CD14-positive monocyte (primary cell): ENCODE data around the gene EGLN1. TPM values are rescaled to one million over a fixed set of nuclear protein-coding genes. Genes with fewer than 3 reads are reported as not detected.
A peak's percentile ranks its signal among the peaks of the same experiment; 100 is the strongest.

Experiments used
- DNase-seq, 3 donors: peaks; one replicate each; pipeline ENCODE4 v3.0.0-alpha.2; 2011 to 2022
- H2AFZ ChIP-seq: 2 replicates; pipeline ENCODE4 v1.6.0; 2012; ENCODE audit warnings: mild to moderate bottlenecking, low read depth, low read length, inconsistent platforms; ENCODE audit not compliant: insufficient read depth, poor library complexity, severe bottlenecking
- H3K27ac ChIP-seq, 2 donors: 1 replicate in 1 of 2; 2 replicates in 1 of 2; pipeline ENCODE4 v1.5.1; 2012 to 2013; ENCODE audit warnings: low read length in 2 of 2, control low read depth in 1 of 2, inconsistent platforms in 1 of 2, low read depth in 1 of 2, mild to moderate bottlenecking in 1 of 2
- H3K27me3 ChIP-seq, 2 donors: one replicate each; pipeline versions ENCODE4 v1.6.0 to v1.6.1; 2011 to 2013; ENCODE audit warnings: low read length in 2 of 2; ENCODE audit not compliant: control insufficient read depth in 2 of 2, insufficient read depth in 2 of 2
- H3K36me3 ChIP-seq, 2 donors: replicated peaks in 1 of 2; 1 replicate in 1 of 2; 2 replicates in 1 of 2; pipeline versions ENCODE4 v1.5.1 to v1.6.1; 2012 to 2013; ENCODE audit warnings: low read length in 2 of 2, control low read depth in 1 of 2, inconsistent platforms in 1 of 2, mild to moderate bottlenecking in 1 of 2; ENCODE audit not compliant: insufficient read depth in 2 of 2, control insufficient read depth in 1 of 2
- H3K4me1 ChIP-seq, 2 donors: 1 replicate in 1 of 2; 2 replicates in 1 of 2; pipeline versions ENCODE4 v1.5.1 to v1.6.1; 2012 to 2013; ENCODE audit warnings: low read length in 2 of 2, control low read depth in 1 of 2, inconsistent platforms in 1 of 2, mild to moderate bottlenecking in 1 of 2, moderate library complexity in 1 of 2; ENCODE audit not compliant: insufficient read depth in 2 of 2, control insufficient read depth in 1 of 2
- H3K4me2 ChIP-seq: replicated peaks from 2 replicates; pipeline ENCODE3; 2012; ENCODE audit warnings: low read length, moderate library complexity, mild to moderate bottlenecking; ENCODE audit not compliant: poor library complexity, severe bottlenecking; ENCODE audit errors: extremely low read depth
- H3K4me3 ChIP-seq, 3 experiments: fragments of 200-600 bp in 1 of 3; sonication (generic) in 1 of 3; replicated peaks in 1 of 3; 1 replicate in 2 of 3; 2 replicates in 1 of 3; pipeline ENCODE4 v1.5.1; 2011 to 2013; ENCODE audit warnings: low read length in 3 of 3, mild to moderate bottlenecking in 3 of 3, control low read depth in 2 of 3, low read depth in 2 of 3, inconsistent platforms in 1 of 3, moderate library complexity in 1 of 3
- H3K79me2 ChIP-seq: 2 replicates; pipeline ENCODE4 v1.6.0; 2012; ENCODE audit warnings: mild to moderate bottlenecking, control low read depth, inconsistent platforms, low read length, moderate library complexity; ENCODE audit not compliant: insufficient read depth
- H3K9ac ChIP-seq: 2 replicates; pipeline ENCODE4 v1.6.0; 2017; ENCODE audit warnings: low read length, mild to moderate bottlenecking; ENCODE audit not compliant: insufficient read depth, poor library complexity, severe bottlenecking
- H3K9me3 ChIP-seq, 2 donors: replicated peaks in 1 of 2; 1 replicate in 1 of 2; 2 replicates in 1 of 2; pipeline versions ENCODE4 v1.5.1 to v1.6.1; 2012 to 2013; ENCODE audit warnings: low read length in 2 of 2, control low read depth in 1 of 2; ENCODE audit not compliant: control insufficient read depth in 1 of 2, insufficient read depth in 1 of 2
- H4K20me1 ChIP-seq: 2 replicates; pipeline ENCODE4 v1.6.0; 2012; ENCODE audit warnings: mild to moderate bottlenecking, low read length, control low read depth, moderate library complexity; ENCODE audit not compliant: insufficient read depth
- H3K27ac Mint-ChIP-seq, 7 donors: one replicate each; pipeline ENCODE4 v1.8.0; 2020; ENCODE audit warnings: mild to moderate bottlenecking in 7 of 7, mixed read lengths in 7 of 7, moderate library complexity in 6 of 7, inconsistent platforms in 2 of 7
- H3K27me3 Mint-ChIP-seq, 3 donors: one replicate each; pipeline ENCODE4 v1.8.0; 2021 to 2022; ENCODE audit warnings: low read depth in 3 of 3, mild to moderate bottlenecking in 3 of 3, mixed read lengths in 3 of 3, moderate library complexity in 3 of 3, inconsistent platforms in 1 of 3
- H3K36me3 Mint-ChIP-seq, 2 donors: one replicate each; pipeline ENCODE4 v1.8.0; 2020; ENCODE audit warnings: mixed read lengths in 2 of 2, inconsistent platforms in 1 of 2, mild to moderate bottlenecking in 1 of 2
- H3K4me1 Mint-ChIP-seq: one replicate; pipeline ENCODE4 v1.8.0; 2020; ENCODE audit warnings: mild to moderate bottlenecking, mixed read lengths
- H3K4me3 Mint-ChIP-seq, 2 donors: one replicate each; pipeline ENCODE4 v1.8.0; 2020; ENCODE audit warnings: mild to moderate bottlenecking in 2 of 2, mixed read lengths in 2 of 2, moderate library complexity in 1 of 2
- H3K9me3 Mint-ChIP-seq, 7 donors: one replicate each; pipeline ENCODE4 v1.8.0; 2020 to 2022; ENCODE audit warnings: mixed read lengths in 7 of 7, mild to moderate bottlenecking in 6 of 7, moderate library complexity in 6 of 7, inconsistent platforms in 2 of 7
- CTCF ChIP-seq: fragments of 200-600 bp; IDR thresholded peaks from one replicate; pipeline ENCODE4 v1.8.0; 2022; ENCODE audit warnings: antibody characterized with exemption, mild to moderate bottlenecking
- WGBS: methylation state at CpG from one replicate; pipeline ENCODE4 v1.1.5; 2013; ENCODE audit warnings: missing lambda C conversion rate; ENCODE audit not compliant: insufficient coverage; 5-methylcytosine and 5-hydroxymethylcytosine counted together
- intact Hi-C, 2 donors: fragments of 100-400 bp; cut with micrococcal nuclease; formaldehyde crosslinking; loops; one replicate each; pipeline versions ENCODE4 v1.15.0 to v1.15.1; 2023
- polyA plus RNA-seq, 3 donors: library from polyadenylated mRNA; depleted of rRNA in 1 of 3; unstranded in 2 of 3; stranded (reverse) in 1 of 3; fragments of 300-500 nt in 2 of 3; fragments of >200 nt in 1 of 3; fragmentation: Illumina TruSeq in 2 of 3; gene quantifications; 1 replicate in 2 of 3; 2 replicates in 1 of 3; pipeline ENCODE4 v1.2.3, GENCODE V29; 2012 to 2021

EGLN1 gene
- polyA plus RNA-seq, 3 donors, result 12.9 to 27.7 (median 23.1) TPM

- Histone ChIP-seq H3K9ac (no peak overlapping the region), H3K79me2 (peaks cover 75% of the 10 kb centered on the region), H3K4me2 (peak overlapping the region; percentile 93), H3K9me3 (no peaks in the 10 kb centered on the region), H3K4me3 (peak overlapping the region; percentile 68 to 80 (median 71)), H3K27me3 (peaks cover 10 to 15% of the 10 kb centered on the region in 2 donors), H2AFZ (no peak overlapping the region), H3K27ac (no peak overlapping the region), H4K20me1 (peaks cover 65% of the 10 kb centered on the region), H3K36me3 (peaks cover 0 to under 1% of the 10 kb centered on the region in 2 donors), H3K4me1 (peaks cover 37 to 48% of the 10 kb centered on the region in 2 donors)
- DNase-seq, result no peak
- H3K27ac Mint-ChIP-seq, result peak overlapping the region in 3 of 7 donors; percentile 52 to 82 (median 76)
- intact Hi-C loops, result no loop called here
- peaks cover 63% of the 10 kb centered on the region for H3K4me1 Mint-ChIP-seq
- peaks cover 12 to 15% (median 14%) of the 10 kb centered on the region in 3 donors for H3K27me3 Mint-ChIP-seq
- peaks cover 23 to 24% of the 10 kb centered on the region in 2 donors for H3K36me3 Mint-ChIP-seq
- H3K4me3 Mint-ChIP-seq, result peak overlapping the region; percentile 99 to 100
- no peak for TF ChIP-seq CTCF
- WGBS, result no CpG with 5 or more reads among the region's 1 CpG
- H3K9me3 Mint-ChIP-seq, result no peaks in the 10 kb centered on the region
These were observed 2.9 kb downstream of the EGLN1 start for GRCh38 chr1:231419147-231419546.

GRCh38 chr1:231418741-231419107 lies 3.4 kb downstream of the EGLN1 start:
- Histone ChIP-seq H3K4me3 (peak overlapping the region in 1 of 3 experiments; percentile 80), H4K20me1 (peaks cover 69% of the 10 kb centered on the region), H3K9me3 (no peaks in the 10 kb centered on the region), H3K36me3 (peaks cover 0 to 5% of the 10 kb centered on the region in 2 donors), H3K4me1 (peaks cover 37 to 48% of the 10 kb centered on the region in 2 donors), H3K27me3 (peaks cover 7 to 11% of the 10 kb centered on the region in 2 donors), H3K4me2 (peak overlapping the region; percentile 93), H3K79me2 (peaks cover 79% of the 10 kb centered on the region), H3K9ac (no peak overlapping the region), H2AFZ (no peak overlapping the region), H3K27ac (no peak overlapping the region)
- WGBS, result 100% methylated on average over 1 of the region's 4 CpGs
- intact Hi-C loops, result no loop called here
- H3K36me3 Mint-ChIP-seq, result peaks cover 27 to 28% of the 10 kb centered on the region in 2 donors
- no peak for DNase-seq
- H3K27me3 Mint-ChIP-seq, result peaks cover 9 to 11% (median 10%) of the 10 kb centered on the region in 3 donors
- no peaks in the 10 kb centered on the region for H3K9me3 Mint-ChIP-seq
- H3K4me3 Mint-ChIP-seq, result peak overlapping the region; percentile 34 to 100
- H3K4me1 Mint-ChIP-seq, result peaks cover 67% of the 10 kb centered on the region
- no peak for TF ChIP-seq CTCF
- H3K27ac Mint-ChIP-seq, result no peak overlapping the region
